HepG2 (cell line): ENCODE results near the gene COL18A1. TPM values are rescaled to one million over a fixed set of nuclear protein-coding genes. Genes with fewer than 3 reads are reported as not detected.

ENCODE experiments used
- BORCS8-MEF2B ChIP-seq: sonication (generic); formaldehyde crosslinking; IDR thresholded peaks from 2 replicates; pipeline ENCODE4 v1.8.0; 2022; ENCODE audit warnings: mild to moderate bottlenecking, missing genetic modification reagents
- CREB1 ChIP-seq, 2 experiments: fragments of 450-650 bp in 1 of 2; IDR thresholded peaks; 2 replicates each; pipeline ENCODE4 v1.6.1; 2016 to 2017; ENCODE audit warnings: control low read depth in 1 of 2, mild to moderate bottlenecking in 1 of 2, missing compliant biosample characterization in 1 of 2, missing genetic modification characterization in 1 of 2
- KDM3A ChIP-seq: IDR thresholded peaks from 2 replicates; pipeline ENCODE4 v1.6.1; 2018; ENCODE audit warnings: low read depth, missing compliant biosample characterization
- ZFX ChIP-seq: sonication (generic); formaldehyde crosslinking; IDR thresholded peaks from 2 replicates; pipeline ENCODE4 v1.4.0; 2020; ENCODE audit warnings: mild to moderate bottlenecking, low read depth, missing genetic modification reagents, moderate library complexity
- ZNF724P ChIP-seq: sonication (generic); formaldehyde crosslinking; IDR thresholded peaks from 2 replicates; pipeline ENCODE4 v1.8.0; 2022; ENCODE audit warnings: missing genetic modification reagents, borderline replicate concordance
- polyA plus RNA-seq, 8 experiments: library from polyadenylated mRNA; depleted of rRNA in 3 of 8; stranded (reverse) in 7 of 8; unstranded in 1 of 8; fragments of >200 nt; fragmentation: Illumina TruSeq in 4 of 8; extraction: Trizol in 4 of 8; gene quantifications; 2 replicates each; pipeline versions ENCODE4 v1.2.1 to v1.2.3, GENCODE V29; 2011 to 2016; ENCODE audit warnings: low read depth in 4 of 8, missing spikeins in 1 of 8, mixed read lengths in 1 of 8; ENCODE audit not compliant: insufficient read depth in 1 of 8
- total RNA-seq, 5 experiments: library from RNA; depleted of rRNA; stranded (reverse); fragments of >200 nt; fragmentation: Illumina TruSeq; extraction: Trizol; gene quantifications; 2 replicates each; pipeline ENCODE4 v1.2.3, GENCODE V29; 2016; ENCODE audit warnings: low read depth in 1 of 5
- TF ChIP-seq, protein P1 (sequence below): sonication (generic); formaldehyde crosslinking; IDR thresholded peaks from 2 replicates; pipeline ENCODE4 v1.5.0; 2020; ENCODE audit warnings: mild to moderate bottlenecking, missing genetic modification reagents, borderline replicate concordance
- TF ChIP-seq, protein P2 (sequence below): sonication (generic); formaldehyde crosslinking; IDR thresholded peaks from 2 replicates; pipeline ENCODE4 v1.4.0; 2020; ENCODE audit warnings: low read depth, mild to moderate bottlenecking, missing genetic modification reagents
- TF ChIP-seq, protein P3 (sequence below): IDR thresholded peaks from 2 replicates; pipeline ENCODE4 v1.6.1; 2018; ENCODE audit warnings: missing genetic modification reagents
- TF ChIP-seq, protein P4 (sequence below): sonication (generic); formaldehyde crosslinking; IDR thresholded peaks from 2 replicates; pipeline ENCODE4 v1.4.0; 2020; ENCODE audit warnings: missing genetic modification reagents, borderline replicate concordance
- TF ChIP-seq, protein P5 (sequence below): sonication (generic); formaldehyde crosslinking; IDR thresholded peaks from 2 replicates; pipeline ENCODE4 v1.8.0; 2022; ENCODE audit warnings: missing genetic modification reagents, mild to moderate bottlenecking, moderate library complexity, borderline replicate concordance
- TF ChIP-seq, protein P6 (sequence below): sonication (generic); formaldehyde crosslinking; IDR thresholded peaks from 2 replicates; pipeline ENCODE4 v1.9.0; 2022; ENCODE audit warnings: missing genetic modification reagents, mild to moderate bottlenecking, borderline replicate concordance

Gene COL18A1
- total and polyA plus RNA-seq, 2 of the 13 experiments (the other 11 are each of a cell fraction or from before 2014, with no cell fraction given): 79.0 to 102 TPM

DNA sequence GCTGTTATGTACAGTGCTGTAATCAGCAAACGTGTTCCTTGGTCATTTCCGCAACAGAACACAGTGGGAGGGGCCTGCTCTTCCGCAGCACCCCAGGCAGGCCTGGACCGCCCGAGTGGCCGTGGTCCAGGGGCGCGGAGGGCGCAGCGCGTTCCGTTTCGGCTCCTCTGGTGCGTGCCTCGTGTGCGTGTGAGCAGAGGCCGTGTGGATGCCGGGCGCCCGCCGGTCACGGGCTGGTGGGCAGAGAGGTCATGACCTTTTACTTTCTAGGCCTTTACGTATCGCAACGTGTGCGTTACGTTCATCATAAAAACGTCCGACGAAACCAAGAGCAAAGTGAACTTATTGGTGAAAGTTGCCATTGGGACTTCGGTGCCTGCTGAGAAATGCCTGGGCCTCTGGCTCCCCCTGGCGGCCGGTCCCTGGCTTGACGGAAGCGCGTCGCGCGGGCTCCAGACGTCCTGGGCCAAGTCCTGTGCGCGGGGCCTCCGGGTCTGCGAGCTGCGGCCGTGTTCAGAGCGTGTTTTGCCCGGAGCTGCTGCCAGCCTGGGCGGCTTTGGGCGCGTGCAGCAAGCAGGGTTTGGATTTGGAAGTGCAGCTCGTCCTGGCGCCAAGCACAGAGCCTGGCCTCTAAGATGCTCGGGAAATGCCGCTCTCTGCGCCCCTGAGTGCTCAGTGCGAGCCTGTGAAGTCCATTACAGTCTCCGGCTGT lies 34.4 kb downstream of the COL18A1 start (continued):
- TF ChIP-seq, protein P1, sequence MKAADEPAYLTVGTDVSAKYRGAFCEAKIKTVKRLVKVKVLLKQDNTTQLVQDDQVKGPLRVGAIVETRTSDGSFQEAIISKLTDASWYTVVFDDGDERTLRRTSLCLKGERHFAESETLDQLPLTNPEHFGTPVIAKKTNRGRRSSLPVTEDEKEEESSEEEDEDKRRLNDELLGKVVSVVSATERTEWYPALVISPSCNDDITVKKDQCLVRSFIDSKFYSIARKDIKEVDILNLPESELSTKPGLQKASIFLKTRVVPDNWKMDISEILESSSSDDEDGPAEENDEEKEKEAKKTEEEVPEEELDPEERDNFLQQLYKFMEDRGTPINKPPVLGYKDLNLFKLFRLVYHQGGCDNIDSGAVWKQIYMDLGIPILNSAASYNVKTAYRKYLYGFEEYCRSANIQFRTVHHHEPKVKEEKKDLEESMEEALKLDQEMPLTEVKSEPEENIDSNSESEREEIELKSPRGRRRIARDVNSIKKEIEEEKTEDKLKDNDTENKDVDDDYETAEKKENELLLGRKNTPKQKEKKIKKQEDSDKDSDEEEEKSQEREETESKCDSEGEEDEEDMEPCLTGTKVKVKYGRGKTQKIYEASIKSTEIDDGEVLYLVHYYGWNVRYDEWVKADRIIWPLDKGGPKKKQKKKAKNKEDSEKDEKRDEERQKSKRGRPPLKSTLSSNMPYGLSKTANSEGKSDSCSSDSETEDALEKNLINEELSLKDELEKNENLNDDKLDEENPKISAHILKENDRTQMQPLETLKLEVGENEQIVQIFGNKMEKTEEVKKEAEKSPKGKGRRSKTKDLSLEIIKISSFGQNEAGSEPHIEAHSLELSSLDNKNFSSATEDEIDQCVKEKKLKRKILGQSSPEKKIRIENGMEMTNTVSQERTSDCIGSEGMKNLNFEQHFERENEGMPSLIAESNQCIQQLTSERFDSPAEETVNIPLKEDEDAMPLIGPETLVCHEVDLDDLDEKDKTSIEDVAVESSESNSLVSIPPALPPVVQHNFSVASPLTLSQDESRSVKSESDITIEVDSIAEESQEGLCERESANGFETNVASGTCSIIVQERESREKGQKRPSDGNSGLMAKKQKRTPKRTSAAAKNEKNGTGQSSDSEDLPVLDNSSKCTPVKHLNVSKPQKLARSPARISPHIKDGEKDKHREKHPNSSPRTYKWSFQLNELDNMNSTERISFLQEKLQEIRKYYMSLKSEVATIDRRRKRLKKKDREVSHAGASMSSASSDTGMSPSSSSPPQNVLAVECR (CRISPR knock-in tag): peak; percentile 48; the same call in 1 of the 2 replicates
- TF ChIP-seq, protein P2, sequence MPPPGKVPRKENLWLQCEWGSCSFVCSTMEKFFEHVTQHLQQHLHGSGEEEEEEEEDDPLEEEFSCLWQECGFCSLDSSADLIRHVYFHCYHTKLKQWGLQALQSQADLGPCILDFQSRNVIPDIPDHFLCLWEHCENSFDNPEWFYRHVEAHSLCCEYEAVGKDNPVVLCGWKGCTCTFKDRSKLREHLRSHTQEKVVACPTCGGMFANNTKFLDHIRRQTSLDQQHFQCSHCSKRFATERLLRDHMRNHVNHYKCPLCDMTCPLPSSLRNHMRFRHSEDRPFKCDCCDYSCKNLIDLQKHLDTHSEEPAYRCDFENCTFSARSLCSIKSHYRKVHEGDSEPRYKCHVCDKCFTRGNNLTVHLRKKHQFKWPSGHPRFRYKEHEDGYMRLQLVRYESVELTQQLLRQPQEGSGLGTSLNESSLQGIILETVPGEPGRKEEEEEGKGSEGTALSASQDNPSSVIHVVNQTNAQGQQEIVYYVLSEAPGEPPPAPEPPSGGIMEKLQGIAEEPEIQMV (CRISPR knock-in tag): no peak
- TF ChIP-seq ZNF724P (CRISPR knock-in tag) (0 out of 2 replicates have a peak, but pooled peaks have one; percentile 31), KDM3A (CRISPR knock-in tag) (0 out of 2 replicates have a peak, but pooled peaks have one; percentile 66), CREB1 (IDR thresholded peaks at IDR 0.05) (no peak), CREB1 (CRISPR knock-in tag; IDR thresholded peaks at IDR 0.05) (no peak), ZFX (peak; percentile 61), BORCS8-MEF2B (CRISPR knock-in tag) (peak; percentile 82)
- TF ChIP-seq, protein P3, sequence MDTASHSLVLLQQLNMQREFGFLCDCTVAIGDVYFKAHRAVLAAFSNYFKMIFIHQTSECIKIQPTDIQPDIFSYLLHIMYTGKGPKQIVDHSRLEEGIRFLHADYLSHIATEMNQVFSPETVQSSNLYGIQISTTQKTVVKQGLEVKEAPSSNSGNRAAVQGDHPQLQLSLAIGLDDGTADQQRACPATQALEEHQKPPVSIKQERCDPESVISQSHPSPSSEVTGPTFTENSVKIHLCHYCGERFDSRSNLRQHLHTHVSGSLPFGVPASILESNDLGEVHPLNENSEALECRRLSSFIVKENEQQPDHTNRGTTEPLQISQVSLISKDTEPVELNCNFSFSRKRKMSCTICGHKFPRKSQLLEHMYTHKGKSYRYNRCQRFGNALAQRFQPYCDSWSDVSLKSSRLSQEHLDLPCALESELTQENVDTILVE (CRISPR knock-in tag): peak; percentile 73; the same call in 1 of the 2 replicates
- TF ChIP-seq, protein P4, sequence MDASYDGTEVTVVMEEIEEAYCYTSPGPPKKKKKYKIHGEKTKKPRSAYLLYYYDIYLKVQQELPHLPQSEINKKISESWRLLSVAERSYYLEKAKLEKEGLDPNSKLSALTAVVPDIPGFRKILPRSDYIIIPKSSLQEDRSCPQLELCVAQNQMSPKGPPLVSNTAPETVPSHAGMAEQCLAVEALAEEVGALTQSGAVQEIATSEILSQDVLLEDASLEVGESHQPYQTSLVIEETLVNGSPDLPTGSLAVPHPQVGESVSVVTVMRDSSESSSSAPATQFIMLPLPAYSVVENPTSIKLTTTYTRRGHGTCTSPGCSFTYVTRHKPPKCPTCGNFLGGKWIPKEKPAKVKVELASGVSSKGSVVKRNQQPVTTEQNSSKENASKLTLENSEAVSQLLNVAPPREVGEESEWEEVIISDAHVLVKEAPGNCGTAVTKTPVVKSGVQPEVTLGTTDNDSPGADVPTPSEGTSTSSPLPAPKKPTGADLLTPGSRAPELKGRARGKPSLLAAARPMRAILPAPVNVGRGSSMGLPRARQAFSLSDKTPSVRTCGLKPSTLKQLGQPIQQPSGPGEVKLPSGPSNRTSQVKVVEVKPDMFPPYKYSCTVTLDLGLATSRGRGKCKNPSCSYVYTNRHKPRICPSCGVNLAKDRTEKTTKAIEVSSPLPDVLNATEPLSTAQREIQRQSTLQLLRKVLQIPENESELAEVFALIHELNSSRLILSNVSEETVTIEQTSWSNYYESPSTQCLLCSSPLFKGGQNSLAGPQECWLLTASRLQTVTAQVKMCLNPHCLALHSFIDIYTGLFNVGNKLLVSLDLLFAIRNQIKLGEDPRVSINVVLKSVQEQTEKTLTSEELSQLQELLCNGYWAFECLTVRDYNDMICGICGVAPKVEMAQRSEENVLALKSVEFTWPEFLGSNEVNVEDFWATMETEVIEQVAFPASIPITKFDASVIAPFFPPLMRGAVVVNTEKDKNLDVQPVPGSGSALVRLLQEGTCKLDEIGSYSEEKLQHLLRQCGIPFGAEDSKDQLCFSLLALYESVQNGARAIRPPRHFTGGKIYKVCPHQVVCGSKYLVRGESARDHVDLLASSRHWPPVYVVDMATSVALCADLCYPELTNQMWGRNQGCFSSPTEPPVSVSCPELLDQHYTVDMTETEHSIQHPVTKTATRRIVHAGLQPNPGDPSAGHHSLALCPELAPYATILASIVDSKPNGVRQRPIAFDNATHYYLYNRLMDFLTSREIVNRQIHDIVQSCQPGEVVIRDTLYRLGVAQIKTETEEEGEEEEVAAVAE (CRISPR knock-in tag): peak; percentile 28; the same call in 1 of the 2 replicates
- TF ChIP-seq, protein P5, sequence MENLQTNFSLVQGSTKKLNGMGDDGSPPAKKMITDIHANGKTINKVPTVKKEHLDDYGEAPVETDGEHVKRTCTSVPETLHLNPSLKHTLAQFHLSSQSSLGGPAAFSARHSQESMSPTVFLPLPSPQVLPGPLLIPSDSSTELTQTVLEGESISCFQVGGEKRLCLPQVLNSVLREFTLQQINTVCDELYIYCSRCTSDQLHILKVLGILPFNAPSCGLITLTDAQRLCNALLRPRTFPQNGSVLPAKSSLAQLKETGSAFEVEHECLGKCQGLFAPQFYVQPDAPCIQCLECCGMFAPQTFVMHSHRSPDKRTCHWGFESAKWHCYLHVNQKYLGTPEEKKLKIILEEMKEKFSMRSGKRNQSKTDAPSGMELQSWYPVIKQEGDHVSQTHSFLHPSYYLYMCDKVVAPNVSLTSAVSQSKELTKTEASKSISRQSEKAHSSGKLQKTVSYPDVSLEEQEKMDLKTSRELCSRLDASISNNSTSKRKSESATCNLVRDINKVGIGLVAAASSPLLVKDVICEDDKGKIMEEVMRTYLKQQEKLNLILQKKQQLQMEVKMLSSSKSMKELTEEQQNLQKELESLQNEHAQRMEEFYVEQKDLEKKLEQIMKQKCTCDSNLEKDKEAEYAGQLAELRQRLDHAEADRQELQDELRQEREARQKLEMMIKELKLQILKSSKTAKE (CRISPR knock-in tag): no peak
- TF ChIP-seq, protein P6, sequence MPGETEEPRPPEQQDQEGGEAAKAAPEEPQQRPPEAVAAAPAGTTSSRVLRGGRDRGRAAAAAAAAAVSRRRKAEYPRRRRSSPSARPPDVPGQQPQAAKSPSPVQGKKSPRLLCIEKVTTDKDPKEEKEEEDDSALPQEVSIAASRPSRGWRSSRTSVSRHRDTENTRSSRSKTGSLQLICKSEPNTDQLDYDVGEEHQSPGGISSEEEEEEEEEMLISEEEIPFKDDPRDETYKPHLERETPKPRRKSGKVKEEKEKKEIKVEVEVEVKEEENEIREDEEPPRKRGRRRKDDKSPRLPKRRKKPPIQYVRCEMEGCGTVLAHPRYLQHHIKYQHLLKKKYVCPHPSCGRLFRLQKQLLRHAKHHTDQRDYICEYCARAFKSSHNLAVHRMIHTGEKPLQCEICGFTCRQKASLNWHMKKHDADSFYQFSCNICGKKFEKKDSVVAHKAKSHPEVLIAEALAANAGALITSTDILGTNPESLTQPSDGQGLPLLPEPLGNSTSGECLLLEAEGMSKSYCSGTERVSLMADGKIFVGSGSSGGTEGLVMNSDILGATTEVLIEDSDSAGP (CRISPR knock-in tag): peak; percentile 34; the same call in 1 of the 2 replicates
